Ramos (cell line): Measurements from ENCODE around the gene SYT7.

Experiments used
- in situ Hi-C: fragments of 300-500 bp; cut with MboI; formaldehyde crosslinking; loops from one replicate; pipeline ENCODE4 v1.14.3; 2022; ENCODE audit warnings: low sequenced_read_pairs; ENCODE audit not compliant: unreplicated experiment

Gene SYT7

GRCh38 chr11:61555978-61556377 is 24.9 kb downstream of the SYT7 start:
- in situ Hi-C loops = no loop called here

GRCh38 chr11:61555051-61555969 is 25.6 kb downstream of the SYT7 start:
- in situ Hi-C loops = no loop called here

GRCh38 chr11:61554172-61554988 is 26.5 kb downstream of the SYT7 start:
- in situ Hi-C loops = no loop called here

- in situ Hi-C loops = no loop called here
Observed at GRCh38 chr11:61553373-61554171, 27.3 kb downstream of the SYT7 start.

- in situ Hi-C loops = no loop called here
Observed at GRCh38 chr11:61552108-61552635, 28.7 kb downstream of the SYT7 start.

- in situ Hi-C loops = no loop called here
Observed at GRCh38 chr11:61551634-61552033, 29.2 kb downstream of the SYT7 start.

GRCh38 chr11:61550665-61551227 is 30.1 kb downstream of the SYT7 start:
- in situ Hi-C loops = no loop called here

- in situ Hi-C loops = no loop called here
Observed at GRCh38 chr11:61549662-61550568, 31.0 kb downstream of the SYT7 start.

GRCh38 chr11:61549177-61549576 is 31.7 kb downstream of the SYT7 start:
- in situ Hi-C loops = no loop called here

GRCh38 chr11:61547246-61547645 is 33.6 kb downstream of the SYT7 start:
- in situ Hi-C loops = no loop called here

GRCh38 chr11:61546663-61547062 is 34.2 kb downstream of the SYT7 start:
- in situ Hi-C loops = no loop called here

- in situ Hi-C loops = no loop called here
Observed at GRCh38 chr11:61545921-61546320, 35.0 kb downstream of the SYT7 start.

GRCh38 chr11:61545341-61545740 is 35.5 kb downstream of the SYT7 start:
- in situ Hi-C loops = no loop called here

GRCh38 chr11:61544466-61544865 is 36.4 kb downstream of the SYT7 start:
- in situ Hi-C loops = no loop called here

- in situ Hi-C loops = no loop called here
Observed at GRCh38 chr11:61543606-61544306, 37.1 kb downstream of the SYT7 start.

- in situ Hi-C loops = no loop called here
Observed at GRCh38 chr11:61542705-61543104, 38.2 kb downstream of the SYT7 start.

- in situ Hi-C loops = no loop called here
Observed at GRCh38 chr11:61542024-61542461, 38.8 kb downstream of the SYT7 start.

GRCh38 chr11:61541598-61541997 is 39.3 kb downstream of the SYT7 start:
- in situ Hi-C loops = no loop called here
